NT2/D1 (cell line): ENCODE measurements around the gene CEP70.

Experiments
- DNase-seq: peaks from one replicate; pipeline ENCODE4 v3.0.0-alpha.2; 2011; ENCODE audit warnings: low read depth, low spot score
- H3K27me3 ChIP-seq: 2 replicates; pipeline ENCODE4 v1.6.0; 2011; ENCODE audit warnings: mild to moderate bottlenecking; ENCODE audit not compliant: insufficient read length, insufficient read depth
- H3K36me3 ChIP-seq: 2 replicates; pipeline ENCODE4 v1.6.1; 2011; ENCODE audit warnings: mild to moderate bottlenecking, low read length, mixed read lengths; ENCODE audit not compliant: insufficient read depth, insufficient read length
- H3K4me1 ChIP-seq: 2 replicates; pipeline ENCODE4 v1.5.1; 2011; ENCODE audit not compliant: insufficient read depth, insufficient read length
- H3K4me3 ChIP-seq: 2 replicates; pipeline ENCODE4 v1.5.1; 2011; ENCODE audit warnings: low read depth; ENCODE audit not compliant: insufficient read length
- H3K9ac ChIP-seq: 2 replicates; pipeline ENCODE4 v1.6.0; 2011; ENCODE audit warnings: low read depth; ENCODE audit not compliant: insufficient read length
- H3K9me3 ChIP-seq: 2 replicates; pipeline ENCODE4 v1.5.1; 2011; ENCODE audit warnings: mild to moderate bottlenecking, low read length; ENCODE audit not compliant: insufficient read depth
- SUZ12 ChIP-seq: IDR thresholded peaks from 2 replicates; pipeline ENCODE4 v1.6.1; 2011; ENCODE audit not compliant: insufficient read length, insufficient read depth; ENCODE audit errors: extremely low read depth
- YY1 ChIP-seq: IDR thresholded peaks from 2 replicates; pipeline ENCODE4 v1.6.1; 2011; ENCODE audit not compliant: insufficient read length, insufficient read depth
- ZNF274 ChIP-seq: IDR thresholded peaks from 2 replicates; pipeline ENCODE4 v1.6.1; 2011; ENCODE audit warnings: mild to moderate bottlenecking, low read depth, low read length

CEP70 gene

DNA sequence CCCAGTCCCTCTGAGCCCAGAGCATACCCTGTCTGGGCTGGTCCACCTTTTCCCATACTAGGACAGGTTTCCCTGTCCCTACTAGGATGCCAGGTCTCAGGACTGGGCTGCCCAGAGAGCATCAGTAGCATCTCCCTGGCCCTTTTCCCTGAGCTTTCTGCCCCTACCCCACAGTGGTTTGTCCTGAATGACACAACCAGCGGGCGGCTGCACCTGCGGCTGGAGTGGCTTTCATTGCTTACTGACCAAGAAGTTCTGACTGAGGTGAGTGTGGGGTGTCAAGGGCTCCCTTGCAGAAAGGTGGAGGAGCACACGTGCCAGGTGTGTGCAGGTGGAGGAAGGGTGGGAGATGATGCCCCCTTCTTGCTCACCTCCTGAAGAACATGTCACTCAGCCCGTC lies 126.1 kb downstream of the CEP70 start:
- no peaks in the 10 kb centered on the region for H3K27me3 ChIP-seq
- H3K9me3 ChIP-seq: no peaks in the 10 kb centered on the region
- H3K4me3 ChIP-seq: no peak overlapping the region
- peaks cover 13% of the 10 kb centered on the region for H3K4me1 ChIP-seq
- DNase-seq: no peak
- no peak overlapping the region for H3K9ac ChIP-seq
- peaks cover 63% of the 10 kb centered on the region for H3K36me3 ChIP-seq
- TF ChIP-seq YY1 (no peak), SUZ12 (no peak), ZNF274 (no peak)

DNA sequence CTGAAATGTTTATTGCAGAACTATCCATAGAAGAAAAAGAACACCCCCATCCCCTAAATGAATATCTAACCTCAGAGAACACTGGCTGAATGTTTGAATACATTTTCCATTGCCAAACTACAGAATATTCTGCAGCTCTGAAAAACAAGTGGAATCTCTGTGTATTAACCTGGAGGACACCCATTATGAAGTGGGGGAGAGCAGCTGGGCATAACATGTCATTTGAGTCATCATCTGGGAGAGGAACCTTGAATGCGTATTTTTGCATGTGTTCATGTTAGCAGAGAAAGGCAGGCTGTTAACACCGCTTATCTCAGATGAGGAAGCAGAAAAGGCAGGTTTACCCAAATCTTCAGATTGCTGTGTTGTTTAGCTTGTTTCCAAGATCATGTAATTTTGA lies 128.1 kb downstream of the CEP70 start:
- Histone ChIP-seq H3K9ac (no peak overlapping the region), H3K27me3 (no peaks in the 10 kb centered on the region), H3K4me3 (no peak overlapping the region), H3K36me3 (peaks cover 70% of the 10 kb centered on the region), H3K9me3 (no peaks in the 10 kb centered on the region), H3K4me1 (peaks cover 13% of the 10 kb centered on the region)
- TF ChIP-seq ZNF274 (no peak), SUZ12 (no peak)
- no peak for DNase-seq

DNA sequence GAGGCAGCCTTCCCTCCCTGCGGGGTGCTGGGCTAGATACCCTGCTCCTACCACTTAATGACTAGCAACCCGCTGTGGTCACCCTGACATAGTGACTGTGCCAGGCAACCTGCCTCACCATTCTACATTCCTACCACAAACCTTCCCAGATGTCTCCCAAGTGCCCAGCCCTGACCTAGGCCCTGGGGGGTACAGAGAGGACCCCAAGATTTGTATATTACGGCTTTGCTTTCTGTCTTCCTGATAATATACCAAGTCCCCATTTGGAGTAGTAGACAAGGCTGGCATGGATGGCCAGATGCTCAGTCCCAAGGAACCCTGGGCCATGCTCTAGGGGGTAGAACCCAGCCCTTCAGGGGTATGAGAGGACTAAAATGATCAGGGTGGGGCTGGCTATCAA lies 128.6 kb downstream of the CEP70 start:
- H3K9me3 ChIP-seq: no peaks in the 10 kb centered on the region
- H3K4me3 ChIP-seq: no peak overlapping the region
- H3K4me1 ChIP-seq: peaks cover 13% of the 10 kb centered on the region
- no peak for TF ChIP-seq YY1
- TF ChIP-seq ZNF274: no peak
- no peak for TF ChIP-seq SUZ12
- DNase-seq: no peak
- no peaks in the 10 kb centered on the region for H3K27me3 ChIP-seq
- H3K9ac ChIP-seq: no peak overlapping the region
- peaks cover 70% of the 10 kb centered on the region for H3K36me3 ChIP-seq

DNA sequence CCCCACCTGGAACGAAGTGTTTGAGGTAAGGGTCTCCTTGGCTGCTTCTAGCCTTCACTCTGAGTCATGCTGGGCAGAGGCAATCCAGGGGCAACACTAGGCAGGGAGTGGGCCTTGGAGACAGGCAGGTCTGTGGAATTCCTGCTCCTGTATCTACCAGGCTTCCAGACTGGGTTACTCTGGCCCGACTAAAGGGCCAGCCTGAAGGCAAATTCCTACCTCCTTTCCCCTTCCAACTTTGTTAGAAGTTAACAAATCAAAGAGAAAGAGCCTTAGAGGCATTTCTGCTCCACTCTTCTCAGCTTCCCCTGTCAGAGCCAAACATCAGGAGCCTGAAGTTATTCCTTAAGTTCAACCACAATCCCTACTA lies 129.6 kb downstream of the CEP70 start:
- Histone ChIP-seq H3K9me3 (no peaks in the 10 kb centered on the region), H3K27me3 (no peaks in the 10 kb centered on the region), H3K4me1 (peaks cover 13% of the 10 kb centered on the region), H3K36me3 (peaks cover 71% of the 10 kb centered on the region), H3K4me3 (no peak overlapping the region), H3K9ac (no peak overlapping the region)
- TF ChIP-seq YY1 (no peak), ZNF274 (no peak), SUZ12 (no peak)
- DNase-seq: no peak

DNA sequence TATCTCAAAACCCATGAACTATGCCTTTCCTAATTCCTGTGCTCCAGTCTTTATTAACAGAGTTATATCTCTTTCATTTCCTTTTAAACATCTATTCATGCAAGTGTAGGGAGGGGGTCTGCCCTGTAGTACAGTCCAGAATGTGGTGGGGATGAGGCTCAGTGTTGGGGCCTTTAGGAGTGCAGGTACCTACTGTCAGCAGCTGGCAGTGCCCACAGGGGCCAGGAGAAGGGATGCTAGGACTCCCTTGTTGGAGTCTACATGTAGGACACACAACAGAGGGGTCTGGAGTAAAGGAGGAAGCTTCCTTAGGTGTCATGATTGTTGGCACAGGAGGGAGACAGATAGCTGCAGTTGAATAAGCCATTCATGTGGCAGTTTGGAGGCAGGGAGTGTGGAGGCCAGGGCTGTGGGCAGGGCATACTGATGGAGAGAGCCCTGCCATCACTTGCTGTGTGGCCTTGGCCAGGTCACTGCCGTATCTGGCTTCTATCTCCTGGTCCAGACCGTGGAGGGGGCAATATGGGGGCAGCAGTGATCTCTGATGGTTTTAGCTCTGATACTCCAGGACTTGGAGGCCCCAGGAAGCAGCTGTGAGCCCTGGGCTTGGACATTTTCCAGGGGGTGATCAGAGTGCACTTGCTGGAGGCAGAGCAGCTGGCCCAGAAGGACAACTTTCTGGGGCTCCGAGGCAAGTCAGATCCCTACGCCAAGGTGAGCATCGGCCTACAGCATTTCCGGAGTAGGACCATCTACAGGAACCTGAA lies 130.2 kb downstream of the CEP70 start:
- H3K9me3 ChIP-seq: no peaks in the 10 kb centered on the region
- H3K4me3 ChIP-seq: no peak overlapping the region
- no peak for DNase-seq
- H3K27me3 ChIP-seq: no peaks in the 10 kb centered on the region
- H3K36me3 ChIP-seq: peaks cover 72% of the 10 kb centered on the region
- no peak overlapping the region for H3K9ac ChIP-seq
- peaks cover 17% of the 10 kb centered on the region for H3K4me1 ChIP-seq
- no peak for TF ChIP-seq SUZ12
- TF ChIP-seq ZNF274: no peak

DNA sequence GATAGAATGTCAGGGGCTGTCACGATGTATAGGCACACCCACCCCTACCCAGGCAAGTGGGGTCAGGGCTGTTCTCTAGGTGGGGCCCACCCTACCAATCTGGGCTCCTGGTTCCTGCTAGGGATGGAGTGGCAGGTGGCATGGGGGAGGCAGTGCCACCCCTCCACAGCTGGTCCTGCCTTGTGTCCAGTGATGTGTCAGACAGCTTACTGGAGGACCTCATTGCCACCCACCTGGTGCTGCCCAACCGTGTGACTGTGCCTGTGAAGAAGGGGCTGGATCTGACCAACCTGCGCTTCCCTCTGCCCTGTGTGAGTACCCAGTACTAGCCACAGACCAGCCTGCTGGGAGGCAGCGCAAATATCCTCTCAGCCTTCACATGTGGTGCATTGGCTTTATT lies 132.2 kb downstream of the CEP70 start:
- Histone ChIP-seq H3K36me3 (peaks cover 60% of the 10 kb centered on the region), H3K9ac (no peak overlapping the region), H3K4me3 (no peak overlapping the region), H3K9me3 (no peaks in the 10 kb centered on the region), H3K27me3 (no peaks in the 10 kb centered on the region), H3K4me1 (peaks cover 29% of the 10 kb centered on the region)
- DNase-seq: no peak
- no peak for TF ChIP-seq ZNF274
- TF ChIP-seq SUZ12: no peak
- no peak for TF ChIP-seq YY1

DNA sequence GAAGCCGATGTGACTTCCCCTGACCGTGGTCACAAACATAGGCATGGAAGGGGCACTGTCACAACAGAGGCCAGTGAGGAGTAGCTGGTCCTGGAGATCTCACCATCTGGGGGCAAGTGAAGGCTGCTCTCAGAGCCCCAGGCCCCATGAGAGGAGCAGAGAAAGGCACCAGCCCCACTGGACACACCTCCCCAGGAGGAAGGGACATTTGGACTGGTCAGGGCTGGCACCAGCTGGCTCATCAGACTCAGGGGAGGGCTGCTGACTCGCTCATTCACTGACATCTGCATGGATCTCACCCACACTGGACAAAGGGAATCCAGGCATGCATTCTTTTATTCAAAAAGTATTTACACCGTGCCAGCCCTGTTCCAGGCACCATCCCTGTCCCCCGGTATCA lies 132.8 kb downstream of the CEP70 start:
- no peak overlapping the region for H3K9ac ChIP-seq
- H3K27me3 ChIP-seq: no peaks in the 10 kb centered on the region
- peaks cover 32% of the 10 kb centered on the region for H3K4me1 ChIP-seq
- TF ChIP-seq SUZ12 (no peak), ZNF274 (no peak), YY1 (no peak)
- H3K4me3 ChIP-seq: no peak overlapping the region
- no peak for DNase-seq
- peaks cover 61% of the 10 kb centered on the region for H3K36me3 ChIP-seq
- H3K9me3 ChIP-seq: no peaks in the 10 kb centered on the region
